Mesendoderm (in vitro differentiated cells): Measurements from ENCODE around the gene LAPTM5.

Experiments used
- DNase-seq: peaks from one replicate; pipeline ENCODE4 v3.0.0; 2013
- H2AK5ac ChIP-seq: 2 replicates; pipeline ENCODE4 v1.6.1; 2013; ENCODE audit warnings: low read length, inconsistent platforms
- H2BK120ac ChIP-seq: 2 replicates; pipeline ENCODE4 v1.6.1; 2013; ENCODE audit warnings: low read depth, mild to moderate bottlenecking, low read length, moderate library complexity, mixed read lengths
- H2BK15ac ChIP-seq: replicated peaks from 2 replicates; pipeline ENCODE4 v1.6.1; 2013; ENCODE audit warnings: low read depth, mild to moderate bottlenecking, moderate library complexity
- H2BK5ac ChIP-seq: 2 replicates; pipeline ENCODE4 v1.6.1; 2013; ENCODE audit warnings: low read length, inconsistent platforms
- H3K18ac ChIP-seq: 2 replicates; pipeline ENCODE4 v1.6.1; 2013; ENCODE audit warnings: mild to moderate bottlenecking, low read length, mixed read lengths
- H3K23ac ChIP-seq: one replicate; pipeline ENCODE4 v1.6.1; 2013; ENCODE audit warnings: low read length
- H3K27ac ChIP-seq: 2 replicates; pipeline ENCODE4 v1.5.1; 2013; ENCODE audit warnings: low read depth, mild to moderate bottlenecking, inconsistent platforms, low read length, moderate library complexity
- H3K27me3 ChIP-seq: 2 replicates; pipeline ENCODE4 v1.6.1; 2013; ENCODE audit warnings: low read length, control low read depth, mild to moderate bottlenecking, inconsistent platforms; ENCODE audit not compliant: insufficient read depth, poor library complexity
- H3K36me3 ChIP-seq: 2 replicates; pipeline ENCODE4 v1.6.1; 2013; ENCODE audit warnings: low read length, inconsistent platforms; ENCODE audit not compliant: control insufficient read depth, insufficient read depth
- H3K4ac ChIP-seq: one replicate; pipeline ENCODE4 v1.6.1; 2013; ENCODE audit warnings: low read depth, mild to moderate bottlenecking, low read length, moderate library complexity
- H3K4me1 ChIP-seq: 2 replicates; pipeline ENCODE4 v1.6.1; 2013; ENCODE audit warnings: low read depth, low read length, inconsistent platforms; ENCODE audit not compliant: control insufficient read depth
- H3K4me2 ChIP-seq: 2 replicates; pipeline ENCODE4 v1.6.1; 2013; ENCODE audit warnings: low read length
- H3K4me3 ChIP-seq: 2 replicates; pipeline ENCODE4 v1.5.1; 2013; ENCODE audit warnings: mild to moderate bottlenecking, low read length
- H3K56ac ChIP-seq: one replicate; pipeline ENCODE4 v1.6.1; 2013; ENCODE audit warnings: low read length
- H3K79me1 ChIP-seq: 2 replicates; pipeline ENCODE4 v1.6.1; 2013; ENCODE audit warnings: low read length, inconsistent platforms
- H3K79me2 ChIP-seq: 2 replicates; pipeline ENCODE4 v1.6.1; 2013; ENCODE audit warnings: mild to moderate bottlenecking, low read length; ENCODE audit not compliant: control insufficient read depth, insufficient read depth
- H3K9ac ChIP-seq: 2 replicates; pipeline ENCODE4 v1.6.1; 2013; ENCODE audit warnings: low read length, inconsistent platforms
- H4K5ac ChIP-seq: one replicate; pipeline ENCODE4 v1.6.1; 2013; ENCODE audit warnings: low read length
- H4K8ac ChIP-seq: one replicate; pipeline ENCODE4 v1.6.1; 2013; ENCODE audit warnings: low read depth, mild to moderate bottlenecking, control low read depth, low read length, moderate library complexity
- WGBS: extraction: QIAGEN DNeasy Blood & Tissue Kit; methylation state at CpG from one replicate; pipeline ENCODE4 v1.1.7; 2013; ENCODE audit warnings: low lambda C conversion rate, missing lambda C conversion rate; ENCODE audit not compliant: insufficient coverage; ENCODE audit errors: extremely low coverage; 5-methylcytosine and 5-hydroxymethylcytosine counted together

The LAPTM5 gene

DNA sequence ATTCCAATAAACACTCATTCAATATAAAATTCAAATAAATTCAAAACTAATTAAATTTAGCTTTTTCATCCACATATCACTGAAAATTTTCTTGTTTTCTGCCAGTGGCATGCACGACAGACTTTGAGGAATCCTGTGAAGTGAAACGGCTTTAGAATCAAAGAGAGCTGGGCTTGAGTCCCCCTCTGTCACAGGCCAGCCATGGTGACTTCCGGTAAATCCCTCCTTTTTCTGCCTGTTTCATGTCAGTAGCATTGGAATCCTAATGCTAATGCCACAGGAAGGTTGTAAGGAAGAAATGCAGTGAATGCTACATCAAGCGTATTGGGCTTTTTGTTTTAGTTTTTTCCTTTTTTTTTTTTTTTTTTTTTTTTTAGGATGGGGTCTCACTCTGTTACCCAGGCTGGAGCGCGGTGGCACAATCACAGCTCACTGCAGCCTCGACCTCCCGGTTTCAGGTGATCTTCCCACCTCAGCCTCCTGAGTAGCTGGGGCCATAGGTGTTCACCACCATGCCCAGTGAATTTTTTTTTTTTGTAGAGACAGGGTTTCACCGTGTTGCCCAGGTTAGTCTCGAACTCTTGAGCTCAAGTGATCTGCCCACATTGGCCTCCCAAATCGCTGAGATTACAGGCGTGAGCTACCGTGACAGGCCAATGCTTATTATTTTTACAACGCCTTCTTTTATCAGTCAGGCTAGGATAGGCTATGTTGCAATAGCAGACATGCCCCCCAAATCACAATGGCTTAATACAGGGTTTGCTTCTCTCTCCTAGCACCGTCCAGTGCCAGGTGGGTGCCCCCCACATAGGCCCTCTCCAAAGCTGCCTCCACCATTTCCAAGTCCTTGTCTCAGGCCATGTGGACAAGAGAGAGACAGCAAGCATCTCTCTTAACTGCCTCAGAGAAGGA lies 30.5 kb downstream of the LAPTM5 start:
- H4K5ac ChIP-seq: no peak overlapping the region
- no peak overlapping the region for H3K4me3 ChIP-seq
- H2BK5ac ChIP-seq: no peak overlapping the region
- H3K79me2 ChIP-seq: no peaks in the 10 kb centered on the region
- H3K4ac ChIP-seq: no peak overlapping the region
- no peak overlapping the region for H2BK120ac ChIP-seq
- H3K36me3 ChIP-seq: no peaks in the 10 kb centered on the region
- H3K9ac ChIP-seq: no peak overlapping the region
- H3K4me1 ChIP-seq: no peaks in the 10 kb centered on the region
- H3K27ac ChIP-seq: no peak overlapping the region
- H3K27me3 ChIP-seq: no peaks in the 10 kb centered on the region
- no peaks in the 10 kb centered on the region for H3K79me1 ChIP-seq
- no CpG with 5 or more reads among the region's 15 CpGs for WGBS
- no peak overlapping the region for H3K18ac ChIP-seq
- H3K56ac ChIP-seq: no peak overlapping the region
- H2AK5ac ChIP-seq: no peak overlapping the region
- H2BK15ac ChIP-seq: no peak overlapping the region
- H3K4me2 ChIP-seq: no peak overlapping the region
- no peak overlapping the region for H3K23ac ChIP-seq
- DNase-seq: no peak
- H4K8ac ChIP-seq: no peak overlapping the region

DNA sequence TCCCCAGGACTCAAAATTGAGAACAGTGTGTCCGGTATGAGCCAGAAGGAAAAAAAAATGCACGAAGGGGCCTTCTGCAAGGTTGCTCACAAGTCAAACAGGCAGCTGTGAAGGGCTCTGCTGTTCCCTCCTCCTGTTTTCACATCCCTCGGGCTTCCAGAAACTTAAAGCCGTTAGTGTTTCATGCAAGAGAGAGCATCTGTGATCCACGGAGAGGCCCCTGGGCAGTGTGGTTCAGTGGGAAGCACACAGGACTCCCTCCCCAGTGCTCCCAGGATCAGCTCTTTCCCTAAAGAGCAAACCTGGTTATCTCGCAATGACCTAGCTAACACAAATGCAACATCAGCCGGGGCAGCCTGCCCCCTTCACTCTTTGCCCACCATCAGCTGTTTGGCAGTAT lies 31.3 kb downstream of the LAPTM5 start:
- DNase-seq: no peak
- H3K27ac ChIP-seq: no peak overlapping the region

DNA sequence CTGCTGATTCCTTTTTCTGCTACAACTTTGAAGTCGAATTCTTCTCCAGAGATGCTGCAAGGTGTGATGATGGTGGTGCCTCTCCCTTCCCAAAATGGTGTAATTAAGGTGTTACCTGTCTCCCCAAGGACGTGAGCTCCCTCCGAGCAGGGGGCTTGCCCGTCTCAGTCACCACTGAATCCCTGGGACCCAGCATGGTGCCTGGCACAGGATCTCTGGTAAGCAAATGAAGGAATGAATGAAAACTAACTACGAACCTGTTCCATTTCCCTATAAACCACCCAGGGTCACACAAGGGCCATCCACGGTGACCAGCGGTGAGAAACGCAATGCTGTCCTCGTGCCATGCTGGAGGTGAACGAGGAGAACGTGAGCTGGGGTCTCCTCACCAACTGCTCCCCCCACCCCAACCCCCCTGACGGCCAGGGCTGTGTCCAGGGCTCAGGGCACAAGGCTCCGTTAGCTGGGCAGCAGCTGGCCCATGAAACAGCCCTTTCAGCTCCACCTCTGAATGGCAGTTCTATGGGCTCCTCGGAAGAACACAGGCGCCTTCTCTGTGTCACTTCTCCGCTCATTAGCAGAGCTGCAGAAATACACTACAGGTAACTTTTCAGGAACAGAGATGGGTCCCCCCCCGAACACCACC lies 32.0 kb downstream of the LAPTM5 start:
- no peaks in the 10 kb centered on the region for H3K36me3 ChIP-seq
- no peak overlapping the region for H2BK120ac ChIP-seq
- H3K4me3 ChIP-seq: no peak overlapping the region
- H3K4me1 ChIP-seq: no peaks in the 10 kb centered on the region
- H3K4ac ChIP-seq: no peak overlapping the region
- no peak overlapping the region for H3K18ac ChIP-seq
- no peak overlapping the region for H3K23ac ChIP-seq
- H4K8ac ChIP-seq: no peak overlapping the region
- H3K27ac ChIP-seq: no peak overlapping the region
- no peaks in the 10 kb centered on the region for H3K79me1 ChIP-seq
- no peaks in the 10 kb centered on the region for H3K79me2 ChIP-seq
- H2BK5ac ChIP-seq: no peak overlapping the region
- no peak overlapping the region for H3K9ac ChIP-seq
- no peak overlapping the region for H3K4me2 ChIP-seq
- no peak overlapping the region for H4K5ac ChIP-seq
- no peak overlapping the region for H3K56ac ChIP-seq
- no CpG with 5 or more reads among the region's 17 CpGs for WGBS
- no peak for DNase-seq
- no peak overlapping the region for H2AK5ac ChIP-seq
- no peak overlapping the region for H2BK15ac ChIP-seq
- no peaks in the 10 kb centered on the region for H3K27me3 ChIP-seq

More for the DNA sequence above, 31.3 kb downstream of the LAPTM5 start:
- no peak overlapping the region for H4K5ac ChIP-seq
- no peak overlapping the region for H3K23ac ChIP-seq
- H3K4ac ChIP-seq: no peak overlapping the region
- H3K79me1 ChIP-seq: no peaks in the 10 kb centered on the region
- H3K36me3 ChIP-seq: no peaks in the 10 kb centered on the region
- H4K8ac ChIP-seq: no peak overlapping the region
- no peak overlapping the region for H3K4me2 ChIP-seq
- no peak overlapping the region for H3K4me3 ChIP-seq
- no peak overlapping the region for H3K56ac ChIP-seq
- no peaks in the 10 kb centered on the region for H3K27me3 ChIP-seq
- no peaks in the 10 kb centered on the region for H3K4me1 ChIP-seq
- H2AK5ac ChIP-seq: no peak overlapping the region
- no peaks in the 10 kb centered on the region for H3K79me2 ChIP-seq
- no peak overlapping the region for H2BK15ac ChIP-seq
- no peak overlapping the region for H3K18ac ChIP-seq
- no peak overlapping the region for H2BK5ac ChIP-seq
- no peak overlapping the region for H3K9ac ChIP-seq
- no peak overlapping the region for H2BK120ac ChIP-seq
- no CpG with 5 or more reads among the region's 7 CpGs for WGBS

DNA sequence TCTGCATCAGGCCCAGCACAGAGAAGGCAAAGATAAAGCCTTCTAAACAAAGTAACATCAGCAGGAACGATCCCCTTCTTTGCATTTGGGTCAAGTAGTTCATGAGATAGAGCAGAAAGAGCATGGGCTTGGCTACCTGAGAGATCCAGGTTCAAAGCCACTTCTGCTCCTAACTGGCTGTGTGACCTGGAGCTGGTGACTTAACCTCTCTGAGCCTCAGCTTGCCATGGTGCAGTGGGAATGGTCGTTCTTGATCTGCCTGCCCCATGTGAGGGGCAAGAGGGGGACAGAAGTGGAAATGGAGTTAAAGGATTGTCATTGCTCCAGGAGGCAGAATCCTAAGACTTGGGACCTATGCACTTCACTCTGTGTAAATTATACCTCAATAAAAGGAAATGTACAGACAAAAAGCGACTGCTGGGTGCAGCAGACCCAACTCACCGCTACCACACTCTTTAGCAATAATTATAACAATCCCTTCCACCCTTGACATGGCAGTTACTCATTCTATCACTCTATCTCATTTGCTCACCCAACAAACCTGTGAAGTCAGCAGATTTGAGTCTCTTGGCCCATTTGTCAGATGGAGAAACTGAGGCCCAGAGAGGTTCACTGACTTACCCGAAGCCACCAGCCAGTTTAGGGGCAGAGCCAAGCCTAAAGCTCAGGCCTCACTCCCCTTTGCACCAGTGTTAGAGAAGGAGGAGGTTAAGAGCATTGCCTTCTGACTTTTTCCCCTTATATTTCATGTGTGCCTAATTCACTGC lies 32.7 kb downstream of the LAPTM5 start:
- Histone ChIP-seq H3K36me3 (no peaks in the 10 kb centered on the region), H3K4me1 (no peaks in the 10 kb centered on the region), H3K4me2 (no peak overlapping the region), H3K4me3 (no peak overlapping the region), H2BK120ac (no peak overlapping the region), H3K79me1 (no peaks in the 10 kb centered on the region), H2BK5ac (no peak overlapping the region), H3K9ac (no peak overlapping the region), H3K18ac (no peak overlapping the region), H3K56ac (no peak overlapping the region), H2BK15ac (no peak overlapping the region), H2AK5ac (no peak overlapping the region), H3K23ac (no peak overlapping the region), H3K27me3 (no peaks in the 10 kb centered on the region), H3K27ac (no peak overlapping the region), H3K79me2 (no peaks in the 10 kb centered on the region), H4K8ac (no peak overlapping the region), H4K5ac (no peak overlapping the region), H3K4ac (no peak overlapping the region)
- no peak for DNase-seq
- WGBS: no CpG with 5 or more reads among the region's 5 CpGs

DNA sequence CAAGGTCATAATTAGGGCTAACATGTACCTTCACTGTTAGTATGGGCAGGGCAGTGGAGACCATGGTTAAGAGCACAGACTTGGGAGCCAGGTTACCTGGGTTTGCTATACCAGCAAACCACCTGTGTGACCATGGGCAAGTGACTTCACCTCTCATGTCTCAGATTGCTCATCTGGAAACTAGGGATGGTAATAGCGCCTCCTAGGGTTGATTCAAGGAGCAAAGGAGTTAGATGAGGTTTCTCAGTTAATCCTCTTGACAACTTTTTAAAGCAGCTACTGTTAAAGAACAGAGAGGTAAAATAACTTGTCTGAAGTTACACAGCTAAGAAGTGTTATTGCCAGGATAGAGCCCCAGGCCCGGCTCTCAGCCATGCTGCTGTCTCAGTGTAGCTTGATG lies 33.4 kb downstream of the LAPTM5 start:
- Histone ChIP-seq H2AK5ac (no peak overlapping the region), H3K18ac (no peak overlapping the region), H3K56ac (no peak overlapping the region), H3K79me2 (no peaks in the 10 kb centered on the region), H3K36me3 (no peaks in the 10 kb centered on the region), H3K4ac (no peak overlapping the region), H4K8ac (no peak overlapping the region), H4K5ac (no peak overlapping the region), H3K4me1 (no peaks in the 10 kb centered on the region), H2BK5ac (no peak overlapping the region), H2BK120ac (no peak overlapping the region), H3K79me1 (no peaks in the 10 kb centered on the region), H3K4me2 (no peak overlapping the region), H3K4me3 (no peak overlapping the region), H3K9ac (no peak overlapping the region), H3K27ac (no peak overlapping the region), H3K27me3 (no peaks in the 10 kb centered on the region), H2BK15ac (no peak overlapping the region), H3K23ac (no peak overlapping the region)
- no CpG with 5 or more reads among the region's 2 CpGs for WGBS
- DNase-seq: no peak
